Stimulated activated memory B cell treated with anti-CD40 and anti-IgM and Interleukin-4, amounts not matched to agents 10 μg/mL and 1 μg/mL and 100 μg/mL, for 72 hours (primary cell): Measurements from ENCODE around the gene TXNRD2.

Experiments used
- ATAC-seq: fragments of 150-1000 bp; cut with Tn5 transposase; 2 replicates; pipeline ENCODE4 v1.10.0; 2021
- H3K27ac Mint-ChIP-seq: one replicate; pipeline ENCODE4 v1.8.0; 2022; ENCODE audit warnings: mild to moderate bottlenecking, mixed read lengths
- H3K27me3 Mint-ChIP-seq: one replicate; pipeline ENCODE4 v1.8.0; 2022; ENCODE audit warnings: mixed read lengths
- H3K36me3 Mint-ChIP-seq: one replicate; pipeline ENCODE4 v1.8.0; 2022; ENCODE audit warnings: mixed read lengths
- H3K4me1 Mint-ChIP-seq: one replicate; pipeline ENCODE4 v1.8.0; 2022; ENCODE audit warnings: mixed read lengths
- H3K4me3 Mint-ChIP-seq: one replicate; pipeline ENCODE4 v1.8.0; 2022; ENCODE audit warnings: mild to moderate bottlenecking, moderate library complexity, mixed read lengths
- H3K9me3 Mint-ChIP-seq: one replicate; pipeline ENCODE4 v1.8.0; 2022; ENCODE audit warnings: mixed read lengths

The TXNRD2 gene

GRCh38 chr22:19854778-19855503 is 86.7 kb downstream of the TXNRD2 start, which contains the start of the genes GNB1L and RTL10:
GNB1L (minus strand) TSS chr22:19854874; CDS start chr22:19821355, 33,519 bp downstream.
RTL10 (minus strand) TSS chr22:19854874; CDS start chr22:19852261, 2,613 bp downstream.
- no peaks in the 10 kb centered on the region for H3K9me3 Mint-ChIP-seq
- peak within 1 kb of the TSS; percentile 98 for H3K4me3 Mint-ChIP-seq
- ATAC-seq = peak; percentile 96
- peaks cover 38% of the 10 kb centered on the region for H3K4me1 Mint-ChIP-seq
- H3K36me3 Mint-ChIP-seq = peaks cover 19% of the 10 kb centered on the region
- peak within 1 kb of the TSS; percentile 97 for H3K27ac Mint-ChIP-seq
- no peaks in the 10 kb centered on the region for H3K27me3 Mint-ChIP-seq

DNA sequence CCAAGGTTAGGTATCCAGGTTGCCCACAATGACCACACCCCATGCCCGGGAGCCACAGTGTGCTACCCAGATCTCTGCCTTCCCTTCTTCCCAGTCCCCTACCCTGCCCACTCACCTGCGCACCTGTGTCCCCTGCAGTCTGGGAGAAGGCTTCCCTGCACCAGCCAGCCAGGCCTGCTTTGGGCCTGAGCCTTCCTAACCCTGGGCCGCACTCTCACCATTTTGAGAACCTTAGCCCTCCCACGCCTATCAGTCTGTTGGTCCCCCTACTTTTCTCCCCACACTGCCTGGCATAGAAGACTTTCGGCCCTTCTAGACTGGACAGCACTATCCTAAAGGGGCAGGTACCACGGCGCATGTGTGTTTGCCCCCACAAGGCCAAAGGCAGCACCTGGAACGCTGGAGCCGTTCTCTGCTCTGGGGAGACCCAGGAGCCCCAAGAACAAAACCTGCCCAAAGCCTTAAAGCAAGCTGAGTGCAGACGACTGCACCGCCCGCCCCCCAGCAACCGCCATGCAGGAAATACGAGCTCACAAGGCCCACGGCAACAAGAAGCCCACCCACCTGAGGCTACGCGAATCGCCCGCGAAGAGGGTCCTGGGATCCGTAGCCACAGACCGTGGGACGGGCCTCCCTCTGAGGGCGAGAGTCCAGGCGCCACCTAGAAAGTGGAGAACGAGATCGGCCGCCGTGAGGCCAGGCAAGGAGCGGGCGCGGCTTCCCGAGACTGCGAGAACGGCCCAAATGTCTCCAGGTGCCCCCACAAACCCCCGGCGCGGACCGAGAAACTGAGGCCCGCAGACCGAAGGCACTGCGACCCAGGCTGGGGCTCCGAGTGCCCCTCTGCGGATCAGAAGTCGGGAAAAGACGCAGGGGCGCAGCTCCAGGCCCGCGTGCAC is 87.5 kb downstream of the TXNRD2 start:
- Mint-ChIP-seq H3K4me3 (peak overlapping the region; percentile 98), H3K4me1 (peaks cover 38% of the 10 kb centered on the region), H3K27ac (peak overlapping the region; percentile 97), H3K27me3 (no peaks in the 10 kb centered on the region), H3K9me3 (no peaks in the 10 kb centered on the region), H3K36me3 (peaks cover 21% of the 10 kb centered on the region)
- ATAC-seq = no peak

- peaks cover 44% of the 10 kb centered on the region for H3K4me1 Mint-ChIP-seq
- no peaks in the 10 kb centered on the region for H3K9me3 Mint-ChIP-seq
- peak overlapping the region; percentile 97 for H3K27ac Mint-ChIP-seq
- no peaks in the 10 kb centered on the region for H3K27me3 Mint-ChIP-seq
- no peak for ATAC-seq
- peaks cover 21% of the 10 kb centered on the region for H3K36me3 Mint-ChIP-seq
- peak overlapping the region; percentile 98 for H3K4me3 Mint-ChIP-seq
Observed at GRCh38 chr22:19853058-19853878, 88.3 kb downstream of the TXNRD2 start.

- H3K36me3 Mint-ChIP-seq = peaks cover 21% of the 10 kb centered on the region
- H3K4me3 Mint-ChIP-seq = no peak overlapping the region
- no peaks in the 10 kb centered on the region for H3K9me3 Mint-ChIP-seq
- no peak for ATAC-seq
- no peaks in the 10 kb centered on the region for H3K27me3 Mint-ChIP-seq
- peaks cover 44% of the 10 kb centered on the region for H3K4me1 Mint-ChIP-seq
- no peak overlapping the region for H3K27ac Mint-ChIP-seq
Observed at GRCh38 chr22:19852177-19852781, 89.3 kb downstream of the TXNRD2 start.

DNA sequence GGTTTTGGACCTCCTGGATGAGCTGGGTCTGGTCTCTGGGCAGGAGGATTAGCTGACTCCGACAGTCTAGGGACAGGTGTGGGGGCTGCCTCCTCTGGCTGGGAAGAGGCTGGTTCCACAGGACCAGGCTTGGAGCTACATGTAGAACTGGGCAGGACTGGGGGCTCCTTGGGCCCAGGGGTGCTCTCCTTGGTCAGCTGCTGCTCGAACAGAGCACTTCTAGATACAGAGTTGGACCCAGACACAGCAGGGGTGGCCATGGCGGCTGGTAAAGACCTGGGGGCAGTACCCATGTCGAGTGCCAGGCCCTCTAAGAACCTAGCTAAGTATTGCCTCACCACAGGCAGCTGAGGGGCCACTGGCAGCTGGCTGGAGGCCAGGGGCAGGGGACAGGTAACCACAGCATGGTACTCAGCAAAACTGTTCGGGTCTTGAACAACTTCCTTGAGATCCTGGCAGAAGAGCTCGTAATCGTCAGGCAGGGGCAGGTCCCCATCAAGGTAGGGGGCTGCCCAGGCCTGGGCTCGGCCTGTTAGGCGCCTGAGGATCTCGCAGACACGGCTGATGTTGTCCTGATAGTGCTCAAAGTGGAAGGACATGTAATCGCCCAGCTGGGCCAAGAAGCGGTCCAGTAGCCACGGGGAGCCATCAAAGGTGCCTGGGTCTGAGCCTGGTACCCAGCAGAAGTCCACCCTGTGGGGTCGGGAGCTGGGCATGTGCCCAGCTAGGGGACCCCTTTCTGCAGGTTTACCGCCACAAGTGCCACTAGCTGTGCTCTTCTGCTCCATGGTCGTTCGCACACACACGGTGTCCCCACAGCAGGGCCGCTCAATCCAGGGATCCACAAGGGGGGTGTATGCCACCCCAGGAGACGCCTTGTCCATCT is 90.1 kb downstream of the TXNRD2 start:
- no peak overlapping the region for H3K4me3 Mint-ChIP-seq
- peaks cover 44% of the 10 kb centered on the region for H3K4me1 Mint-ChIP-seq
- no peaks in the 10 kb centered on the region for H3K27me3 Mint-ChIP-seq
- ATAC-seq = no peak
- peaks cover 21% of the 10 kb centered on the region for H3K36me3 Mint-ChIP-seq
- no peaks in the 10 kb centered on the region for H3K9me3 Mint-ChIP-seq
- H3K27ac Mint-ChIP-seq = no peak overlapping the region

- no peaks in the 10 kb centered on the region for H3K9me3 Mint-ChIP-seq
- peaks cover 40% of the 10 kb centered on the region for H3K4me1 Mint-ChIP-seq
- H3K27me3 Mint-ChIP-seq = no peaks in the 10 kb centered on the region
- no peak overlapping the region for H3K4me3 Mint-ChIP-seq
- H3K27ac Mint-ChIP-seq = no peak overlapping the region
- H3K36me3 Mint-ChIP-seq = peaks cover 21% of the 10 kb centered on the region
- no peak for ATAC-seq
Observed at GRCh38 chr22:19850763-19851109, 90.9 kb downstream of the TXNRD2 start.

DNA sequence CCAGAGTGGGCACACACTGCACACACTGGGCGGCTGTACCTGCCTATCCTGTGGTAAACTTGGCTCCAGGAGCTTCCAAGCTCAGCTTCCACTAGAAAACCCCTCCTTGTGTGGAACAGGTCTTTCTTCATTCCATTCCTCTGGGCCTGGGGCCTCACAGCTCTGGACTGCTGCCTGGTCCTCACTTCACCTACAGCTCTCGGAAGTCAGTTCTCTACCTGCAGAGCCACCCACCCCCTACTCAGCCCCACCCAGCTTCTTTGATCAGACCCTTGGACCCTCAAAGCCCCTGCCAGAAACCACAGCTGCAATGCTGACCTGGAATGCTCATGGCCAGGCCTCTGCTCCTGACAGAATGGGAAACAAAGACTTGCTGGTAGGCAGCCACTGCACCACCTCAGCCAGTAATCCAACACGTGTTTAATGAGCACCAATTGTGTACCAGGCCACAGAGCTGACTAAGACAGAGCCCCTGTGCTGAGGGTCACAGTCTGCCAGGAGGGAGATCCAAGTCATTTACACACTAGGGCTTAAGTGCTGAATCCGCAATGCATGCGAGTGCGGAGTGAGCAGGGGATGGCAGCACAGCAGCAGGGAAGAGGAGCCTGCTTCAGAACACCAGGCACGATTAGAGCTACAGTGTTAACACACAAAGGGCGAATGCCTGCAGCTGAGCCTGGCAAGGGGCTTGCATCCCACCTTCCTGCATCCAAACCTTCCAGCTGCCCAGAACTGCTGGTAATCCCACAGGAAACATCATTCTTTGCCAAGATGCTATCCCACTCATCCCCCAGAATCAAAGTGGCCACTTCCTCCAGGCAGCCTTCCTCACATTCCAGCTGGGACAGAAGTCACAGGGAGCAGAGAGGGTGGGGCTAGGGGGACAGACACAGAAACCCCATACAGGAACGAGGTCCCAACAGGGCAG is 91.5 kb downstream of the TXNRD2 start:
- H3K27ac Mint-ChIP-seq = no peak overlapping the region
- ATAC-seq = no peak
- H3K27me3 Mint-ChIP-seq = no peaks in the 10 kb centered on the region
- H3K9me3 Mint-ChIP-seq = no peaks in the 10 kb centered on the region
- H3K4me3 Mint-ChIP-seq = no peak overlapping the region
- peaks cover 21% of the 10 kb centered on the region for H3K36me3 Mint-ChIP-seq
- H3K4me1 Mint-ChIP-seq = peaks cover 44% of the 10 kb centered on the region

DNA sequence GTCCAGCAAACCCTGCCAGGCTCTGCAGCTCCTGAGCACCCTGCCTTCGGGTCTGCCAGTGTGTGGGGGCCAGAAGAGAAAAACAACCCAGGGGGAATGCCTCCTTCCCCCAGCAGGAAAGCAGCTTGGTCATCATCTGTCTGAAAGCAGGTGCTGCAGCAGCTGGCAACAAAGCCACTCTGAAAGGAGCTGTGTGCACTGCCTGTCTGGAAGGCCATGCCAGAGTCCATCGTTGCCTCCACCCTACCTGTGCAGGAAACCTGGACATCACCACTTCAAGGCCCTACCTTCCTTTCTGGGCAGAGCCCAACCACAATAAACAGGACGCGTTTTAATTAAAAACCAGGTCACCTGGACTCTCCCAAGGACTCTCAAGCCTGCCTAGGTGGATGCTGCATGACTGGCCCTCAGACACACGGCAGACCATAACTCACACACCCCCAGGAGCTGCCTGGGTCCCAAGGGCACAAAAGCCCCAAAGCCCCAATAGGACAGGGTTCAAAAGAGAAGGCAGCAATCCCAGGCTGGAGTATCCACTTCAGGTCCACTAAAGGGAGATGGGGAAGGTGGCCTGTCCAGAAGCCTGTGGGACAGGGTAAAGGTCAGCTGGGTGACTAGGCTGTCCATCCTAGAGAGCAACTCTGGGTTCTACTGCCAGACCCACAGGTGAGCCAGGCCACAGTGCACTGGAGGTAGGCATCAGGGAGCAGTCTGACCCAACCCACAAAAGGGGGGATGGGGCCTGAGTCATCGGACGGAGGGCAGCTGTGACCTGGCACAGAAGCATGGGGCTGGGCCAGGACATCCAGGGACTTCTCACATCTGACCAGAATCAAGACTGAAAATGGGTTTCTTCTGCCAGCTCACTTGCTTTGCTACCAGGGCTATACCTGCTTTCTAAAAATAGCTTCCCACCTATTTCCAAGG is 93.1 kb downstream of the TXNRD2 start:
- H3K4me1 Mint-ChIP-seq = peaks cover 50% of the 10 kb centered on the region
- H3K9me3 Mint-ChIP-seq = no peaks in the 10 kb centered on the region
- H3K27me3 Mint-ChIP-seq = no peaks in the 10 kb centered on the region
- no peak overlapping the region for H3K27ac Mint-ChIP-seq
- no peak for ATAC-seq
- H3K36me3 Mint-ChIP-seq = peaks cover 21% of the 10 kb centered on the region
- H3K4me3 Mint-ChIP-seq = no peak overlapping the region

- no peaks in the 10 kb centered on the region for H3K27me3 Mint-ChIP-seq
- H3K36me3 Mint-ChIP-seq = peaks cover 16% of the 10 kb centered on the region
- H3K4me1 Mint-ChIP-seq = peaks cover 37% of the 10 kb centered on the region
- ATAC-seq = no peak
- H3K27ac Mint-ChIP-seq = no peak overlapping the region
- no peak overlapping the region for H3K4me3 Mint-ChIP-seq
- no peaks in the 10 kb centered on the region for H3K9me3 Mint-ChIP-seq
Observed at GRCh38 chr22:19847345-19847632, 94.3 kb downstream of the TXNRD2 start.

DNA sequence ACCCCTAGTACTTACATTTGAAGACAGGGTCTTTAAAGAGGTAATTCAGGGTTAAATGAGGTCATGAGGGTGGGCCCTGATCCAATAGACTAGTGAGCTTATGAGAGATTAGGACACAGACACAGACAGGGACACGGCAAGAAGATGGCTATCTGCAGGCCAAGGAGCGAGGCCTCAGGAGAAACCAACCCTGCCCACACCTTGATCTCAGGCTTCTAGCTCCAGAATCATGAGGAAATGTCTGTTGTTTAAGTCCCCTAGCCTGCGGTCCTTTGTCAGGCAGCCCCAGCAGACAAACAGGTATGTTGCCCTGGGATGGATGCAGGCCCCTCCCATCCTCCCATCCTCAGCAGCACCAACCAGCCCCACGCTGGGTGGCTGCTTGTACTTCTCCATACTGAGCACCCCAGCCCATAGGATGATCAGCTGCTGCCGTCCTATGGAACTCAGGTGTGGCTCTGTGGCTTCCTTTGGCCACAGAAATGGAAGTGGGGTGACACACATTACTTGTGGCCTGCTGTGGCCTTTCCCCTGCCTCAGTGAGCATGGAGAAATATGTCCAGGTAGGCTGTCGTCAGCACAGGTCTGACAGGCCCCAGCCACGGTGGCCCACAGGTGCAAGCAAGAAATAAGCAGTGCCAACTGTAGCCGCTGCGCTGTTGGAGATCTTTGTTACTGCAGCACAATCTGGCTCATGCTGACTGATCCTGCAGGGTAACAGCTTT is 94.8 kb downstream of the TXNRD2 start:
- no peaks in the 10 kb centered on the region for H3K27me3 Mint-ChIP-seq
- no peak overlapping the region for H3K27ac Mint-ChIP-seq
- peaks cover 11% of the 10 kb centered on the region for H3K36me3 Mint-ChIP-seq
- H3K4me1 Mint-ChIP-seq = peaks cover 37% of the 10 kb centered on the region
- no peaks in the 10 kb centered on the region for H3K9me3 Mint-ChIP-seq
- H3K4me3 Mint-ChIP-seq = no peak overlapping the region
- ATAC-seq = no peak

DNA sequence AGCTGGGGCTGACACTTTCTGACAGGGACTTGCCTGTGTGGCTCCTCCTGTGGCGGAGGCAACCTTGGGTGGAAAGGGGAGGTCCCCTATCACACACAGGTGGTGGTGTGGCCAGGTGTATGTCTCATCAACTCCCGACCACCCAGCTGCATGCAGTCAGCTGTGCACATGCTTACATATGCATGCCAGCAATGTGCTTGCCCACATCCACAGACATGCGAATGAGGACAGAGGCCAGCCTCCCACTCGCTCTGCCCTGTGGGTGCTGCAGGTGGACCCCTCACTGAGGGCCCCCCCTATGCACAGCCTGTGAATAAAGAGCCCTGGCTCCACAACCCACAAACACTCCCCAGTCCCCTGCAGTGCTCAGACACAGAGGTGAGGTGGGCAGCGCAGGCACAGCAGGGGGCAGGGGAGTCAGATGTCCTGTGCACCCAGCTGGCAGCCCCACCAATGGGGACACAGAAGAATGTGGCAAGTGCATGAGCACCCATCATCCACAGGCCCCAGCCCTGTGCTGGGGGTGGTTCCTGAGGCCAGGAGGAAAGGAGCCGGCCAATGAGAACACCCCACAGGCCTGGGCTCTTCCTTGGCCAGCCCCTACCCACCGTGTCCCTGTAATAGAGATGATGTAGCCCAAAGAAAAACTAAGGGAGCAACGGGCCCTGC is 96.4 kb downstream of the TXNRD2 start:
- no peaks in the 10 kb centered on the region for H3K27me3 Mint-ChIP-seq
- H3K9me3 Mint-ChIP-seq = no peaks in the 10 kb centered on the region
- peak; percentile 56 for ATAC-seq
- H3K27ac Mint-ChIP-seq = peak overlapping the region; percentile 52
- no peak overlapping the region for H3K4me3 Mint-ChIP-seq
- peaks cover 37% of the 10 kb centered on the region for H3K4me1 Mint-ChIP-seq
- peaks cover 6% of the 10 kb centered on the region for H3K36me3 Mint-ChIP-seq
